ENCODE measurements around the gene TAS2R40.

- TF ChIP-seq POLR2A (IDR thresholded peaks at IDR 0.05), result no peak
- TF ChIP-seq, protein P1, sequence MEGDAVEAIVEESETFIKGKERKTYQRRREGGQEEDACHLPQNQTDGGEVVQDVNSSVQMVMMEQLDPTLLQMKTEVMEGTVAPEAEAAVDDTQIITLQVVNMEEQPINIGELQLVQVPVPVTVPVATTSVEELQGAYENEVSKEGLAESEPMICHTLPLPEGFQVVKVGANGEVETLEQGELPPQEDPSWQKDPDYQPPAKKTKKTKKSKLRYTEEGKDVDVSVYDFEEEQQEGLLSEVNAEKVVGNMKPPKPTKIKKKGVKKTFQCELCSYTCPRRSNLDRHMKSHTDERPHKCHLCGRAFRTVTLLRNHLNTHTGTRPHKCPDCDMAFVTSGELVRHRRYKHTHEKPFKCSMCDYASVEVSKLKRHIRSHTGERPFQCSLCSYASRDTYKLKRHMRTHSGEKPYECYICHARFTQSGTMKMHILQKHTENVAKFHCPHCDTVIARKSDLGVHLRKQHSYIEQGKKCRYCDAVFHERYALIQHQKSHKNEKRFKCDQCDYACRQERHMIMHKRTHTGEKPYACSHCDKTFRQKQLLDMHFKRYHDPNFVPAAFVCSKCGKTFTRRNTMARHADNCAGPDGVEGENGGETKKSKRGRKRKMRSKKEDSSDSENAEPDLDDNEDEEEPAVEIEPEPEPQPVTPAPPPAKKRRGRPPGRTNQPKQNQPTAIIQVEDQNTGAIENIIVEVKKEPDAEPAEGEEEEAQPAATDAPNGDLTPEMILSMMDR (IDR thresholded peaks at IDR 0.05), result no peak
These were observed 13.7 kb downstream of the TAS2R40 start for GRCh38 chr7:143235561-143235960.

All from gastroesophageal sphincter (tissue), 3 donors.